Sigmoid colon (tissue), 4 donors: Measurements from ENCODE around the gene CDK16.
A peak's percentile ranks its signal among the peaks of the same experiment; 100 is the strongest.

Experiments used
- POLR2AphosphoS5 ChIP-seq, 4 donors: sonication (generic); formaldehyde crosslinking; IDR thresholded peaks; one replicate each; pipeline ENCODE4 v1.6.1; 2017; ENCODE audit warnings: antibody characterized with exemption in 4 of 4
- TF ChIP-seq, protein P1 (sequence below), 4 experiments: fragments of 450-650 bp in 3 of 4; fragments of 200-600 bp in 1 of 4; IDR thresholded peaks; one replicate each; pipeline ENCODE4 v1.5.1; 2016 to 2019; ENCODE audit warnings: antibody characterized with exemption in 4 of 4, mild to moderate bottlenecking in 3 of 4, moderate library complexity in 2 of 4

DNA sequence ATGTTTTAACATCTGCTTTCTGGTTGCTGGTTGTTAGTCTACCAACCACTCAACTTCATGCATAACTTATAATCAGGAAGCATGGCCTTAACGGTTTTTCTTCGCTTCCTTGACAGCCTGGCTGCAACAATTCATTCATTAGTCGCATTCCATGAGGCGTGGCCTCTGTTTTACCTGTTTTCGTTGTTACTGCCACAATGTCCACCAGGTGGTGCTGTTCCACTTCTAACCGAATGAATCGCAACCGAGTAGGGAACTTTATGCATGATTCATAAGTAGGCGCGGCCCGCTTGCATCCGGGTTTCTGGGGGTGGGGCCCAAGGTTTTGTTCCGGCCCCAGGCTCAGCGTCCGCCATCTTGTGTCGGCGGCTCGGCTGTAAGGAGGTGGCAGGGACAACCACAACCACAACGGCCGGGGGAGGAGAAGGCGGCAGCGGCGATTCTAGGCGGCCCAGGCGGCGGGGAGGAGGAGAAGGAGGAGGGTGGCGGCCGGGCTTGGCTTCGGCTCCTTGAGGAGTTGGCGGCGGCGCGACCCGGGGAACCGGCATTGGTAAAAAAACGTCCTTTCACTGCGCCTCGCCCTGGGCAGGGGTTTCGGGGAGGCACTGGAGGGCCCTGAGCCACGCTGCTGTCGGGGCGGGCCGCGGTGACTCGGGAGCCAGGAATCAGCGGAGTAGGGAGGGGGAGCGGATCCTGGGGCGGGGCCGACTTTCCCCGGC, 24.8 kb upstream of the CDK16 start, which contains the start of gene UBA1:
- TF ChIP-seq, protein P1, sequence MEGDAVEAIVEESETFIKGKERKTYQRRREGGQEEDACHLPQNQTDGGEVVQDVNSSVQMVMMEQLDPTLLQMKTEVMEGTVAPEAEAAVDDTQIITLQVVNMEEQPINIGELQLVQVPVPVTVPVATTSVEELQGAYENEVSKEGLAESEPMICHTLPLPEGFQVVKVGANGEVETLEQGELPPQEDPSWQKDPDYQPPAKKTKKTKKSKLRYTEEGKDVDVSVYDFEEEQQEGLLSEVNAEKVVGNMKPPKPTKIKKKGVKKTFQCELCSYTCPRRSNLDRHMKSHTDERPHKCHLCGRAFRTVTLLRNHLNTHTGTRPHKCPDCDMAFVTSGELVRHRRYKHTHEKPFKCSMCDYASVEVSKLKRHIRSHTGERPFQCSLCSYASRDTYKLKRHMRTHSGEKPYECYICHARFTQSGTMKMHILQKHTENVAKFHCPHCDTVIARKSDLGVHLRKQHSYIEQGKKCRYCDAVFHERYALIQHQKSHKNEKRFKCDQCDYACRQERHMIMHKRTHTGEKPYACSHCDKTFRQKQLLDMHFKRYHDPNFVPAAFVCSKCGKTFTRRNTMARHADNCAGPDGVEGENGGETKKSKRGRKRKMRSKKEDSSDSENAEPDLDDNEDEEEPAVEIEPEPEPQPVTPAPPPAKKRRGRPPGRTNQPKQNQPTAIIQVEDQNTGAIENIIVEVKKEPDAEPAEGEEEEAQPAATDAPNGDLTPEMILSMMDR (IDR thresholded peaks at IDR 0.05) = peak; percentile 48 to 90 (median 77)
- peak; percentile 77 to 84 (median 84) for TF ChIP-seq POLR2AphosphoS5 (IDR thresholded peaks at IDR 0.05)
